Nephron (organoid): Measurements from ENCODE around the gene ZMYND10.
"Not testable (repeated sequence)": the region's sequence is repeated elsewhere in the genome, so short reads cannot be mapped to it uniquely, and the experiment has no call there.

Experiments used
- H3K27ac Mint-ChIP-seq, 3 experiments: 2 replicates each; pipeline ENCODE4 v1.8.0; 2020; ENCODE audit warnings: mixed read lengths in 3 of 3, mild to moderate bottlenecking in 2 of 3, moderate library complexity in 1 of 3
- H3K27me3 Mint-ChIP-seq: 2 replicates; pipeline ENCODE4 v1.8.0; 2021; ENCODE audit warnings: low read depth, mild to moderate bottlenecking, moderate library complexity, mixed read lengths
- H3K36me3 Mint-ChIP-seq: 2 replicates; pipeline ENCODE4 v1.8.0; 2020; ENCODE audit warnings: low read depth, mixed read lengths
- H3K4me1 Mint-ChIP-seq: 2 replicates; pipeline ENCODE4 v1.8.0; 2020; ENCODE audit warnings: mixed read lengths
- H3K4me3 Mint-ChIP-seq, 3 experiments: 2 replicates each; pipeline ENCODE4 v1.8.0; 2020; ENCODE audit warnings: mild to moderate bottlenecking in 3 of 3, mixed read lengths in 3 of 3, moderate library complexity in 2 of 3
- H3K9me3 Mint-ChIP-seq: 2 replicates; pipeline ENCODE4 v1.8.0; 2020; ENCODE audit warnings: mixed read lengths
- TF ChIP-seq, protein P1 (sequence below), 3 experiments: fragments of 200-600 bp; sonication (generic); IDR thresholded peaks; one replicate each; pipeline ENCODE4 v1.5.0; 2021; ENCODE audit warnings: antibody characterized with exemption in 3 of 3; ENCODE audit not compliant: unreplicated experiment in 3 of 3

Gene ZMYND10

GRCh38 chr3:50314816-50315215, 30.7 kb downstream of the ZMYND10 start:
- TF ChIP-seq, protein P1, sequence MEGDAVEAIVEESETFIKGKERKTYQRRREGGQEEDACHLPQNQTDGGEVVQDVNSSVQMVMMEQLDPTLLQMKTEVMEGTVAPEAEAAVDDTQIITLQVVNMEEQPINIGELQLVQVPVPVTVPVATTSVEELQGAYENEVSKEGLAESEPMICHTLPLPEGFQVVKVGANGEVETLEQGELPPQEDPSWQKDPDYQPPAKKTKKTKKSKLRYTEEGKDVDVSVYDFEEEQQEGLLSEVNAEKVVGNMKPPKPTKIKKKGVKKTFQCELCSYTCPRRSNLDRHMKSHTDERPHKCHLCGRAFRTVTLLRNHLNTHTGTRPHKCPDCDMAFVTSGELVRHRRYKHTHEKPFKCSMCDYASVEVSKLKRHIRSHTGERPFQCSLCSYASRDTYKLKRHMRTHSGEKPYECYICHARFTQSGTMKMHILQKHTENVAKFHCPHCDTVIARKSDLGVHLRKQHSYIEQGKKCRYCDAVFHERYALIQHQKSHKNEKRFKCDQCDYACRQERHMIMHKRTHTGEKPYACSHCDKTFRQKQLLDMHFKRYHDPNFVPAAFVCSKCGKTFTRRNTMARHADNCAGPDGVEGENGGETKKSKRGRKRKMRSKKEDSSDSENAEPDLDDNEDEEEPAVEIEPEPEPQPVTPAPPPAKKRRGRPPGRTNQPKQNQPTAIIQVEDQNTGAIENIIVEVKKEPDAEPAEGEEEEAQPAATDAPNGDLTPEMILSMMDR (IDR thresholded peaks at IDR 0.05; ENCODE audit: unreplicated experiment in 3 of 3): no peak
- H3K27me3 Mint-ChIP-seq: no peaks in the 10 kb centered on the region
- H3K4me1 Mint-ChIP-seq: peaks cover 19% of the 10 kb centered on the region
- H3K9me3 Mint-ChIP-seq: peaks cover 8% of the 10 kb centered on the region
- no peak overlapping the region for H3K4me3 Mint-ChIP-seq
- H3K36me3 Mint-ChIP-seq: peaks cover 63% of the 10 kb centered on the region
- peak overlapping the region in 1 of 3 experiments; percentile 47 for H3K27ac Mint-ChIP-seq

- H3K36me3 Mint-ChIP-seq: peaks cover 66% of the 10 kb centered on the region
- no peaks in the 10 kb centered on the region for H3K27me3 Mint-ChIP-seq
- no peak overlapping the region for H3K4me3 Mint-ChIP-seq
- H3K9me3 Mint-ChIP-seq: peaks cover 13% of the 10 kb centered on the region
- TF ChIP-seq, protein P1 (IDR thresholded peaks at IDR 0.05; ENCODE audit: unreplicated experiment in 3 of 3): no peak
- H3K27ac Mint-ChIP-seq: no peak overlapping the region
- H3K4me1 Mint-ChIP-seq: peaks cover 15% of the 10 kb centered on the region
Observed at GRCh38 chr3:50314342-50314741, 31.2 kb downstream of the ZMYND10 start.

DNA sequence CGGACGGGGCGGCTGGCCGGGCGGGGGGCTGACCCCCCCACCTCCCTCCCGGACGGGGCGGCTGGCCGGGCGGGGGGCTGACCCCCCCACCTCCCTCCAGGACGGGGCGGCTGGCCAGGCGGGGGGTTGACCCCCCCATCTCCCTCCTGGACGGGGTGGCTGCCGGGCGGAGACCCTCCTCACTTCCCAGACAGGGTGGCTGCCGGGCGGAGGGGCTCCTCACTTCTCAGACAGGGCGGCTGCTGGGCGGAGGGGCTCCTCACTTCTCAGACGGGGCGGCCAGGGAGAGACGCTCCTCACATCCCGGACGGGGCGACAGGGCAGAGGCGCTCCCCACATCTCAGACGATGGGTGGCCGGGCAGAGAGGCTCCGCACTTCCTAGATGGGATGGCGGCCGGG, 33.5 kb downstream of the ZMYND10 start:
- H3K4me1 Mint-ChIP-seq, H3K4me3 Mint-ChIP-seq, H3K27me3 Mint-ChIP-seq, H3K27ac Mint-ChIP-seq: not testable (repeated sequence)
- Mint-ChIP-seq H3K9me3 (peaks cover 18% of the 10 kb centered on the region), H3K36me3 (peaks cover 60% of the 10 kb centered on the region)

GRCh38 chr3:50304601-50305000, 40.9 kb downstream of the ZMYND10 start:
- Mint-ChIP-seq H3K9me3 (peaks cover 8% of the 10 kb centered on the region), H3K36me3 (peaks cover 22% of the 10 kb centered on the region), H3K27me3 (no peaks in the 10 kb centered on the region), H3K27ac (peak overlapping the region in 1 of 3 experiments; percentile 20), H3K4me1 (peaks cover 9% of the 10 kb centered on the region), H3K4me3 (no peak overlapping the region)
- TF ChIP-seq, protein P1 (IDR thresholded peaks at IDR 0.05; ENCODE audit: unreplicated experiment in 3 of 3): no peak

- Mint-ChIP-seq H3K4me1 (peaks cover 16% of the 10 kb centered on the region), H3K27ac (peak within 1 kb of the TSS in 2 of 3 experiments; percentile 46 to 86), H3K27me3 (no peaks in the 10 kb centered on the region), H3K4me3 (no peak within 1 kb of the TSS), H3K9me3 (no peaks in the 10 kb centered on the region), H3K36me3 (peaks cover 12% of the 10 kb centered on the region)
- TF ChIP-seq, protein P1 (IDR thresholded peaks at IDR 0.05; ENCODE audit: unreplicated experiment in 3 of 3): peak in 1 of 3 experiments; percentile 18
Observed at GRCh38 chr3:50303013-50303815, 42.3 kb downstream of the ZMYND10 start, which contains the start of gene HYAL1. Gene HYAL1 (minus strand): TSS chr3:50303574. CDS start chr3:50302956, 618 bp downstream.

DNA sequence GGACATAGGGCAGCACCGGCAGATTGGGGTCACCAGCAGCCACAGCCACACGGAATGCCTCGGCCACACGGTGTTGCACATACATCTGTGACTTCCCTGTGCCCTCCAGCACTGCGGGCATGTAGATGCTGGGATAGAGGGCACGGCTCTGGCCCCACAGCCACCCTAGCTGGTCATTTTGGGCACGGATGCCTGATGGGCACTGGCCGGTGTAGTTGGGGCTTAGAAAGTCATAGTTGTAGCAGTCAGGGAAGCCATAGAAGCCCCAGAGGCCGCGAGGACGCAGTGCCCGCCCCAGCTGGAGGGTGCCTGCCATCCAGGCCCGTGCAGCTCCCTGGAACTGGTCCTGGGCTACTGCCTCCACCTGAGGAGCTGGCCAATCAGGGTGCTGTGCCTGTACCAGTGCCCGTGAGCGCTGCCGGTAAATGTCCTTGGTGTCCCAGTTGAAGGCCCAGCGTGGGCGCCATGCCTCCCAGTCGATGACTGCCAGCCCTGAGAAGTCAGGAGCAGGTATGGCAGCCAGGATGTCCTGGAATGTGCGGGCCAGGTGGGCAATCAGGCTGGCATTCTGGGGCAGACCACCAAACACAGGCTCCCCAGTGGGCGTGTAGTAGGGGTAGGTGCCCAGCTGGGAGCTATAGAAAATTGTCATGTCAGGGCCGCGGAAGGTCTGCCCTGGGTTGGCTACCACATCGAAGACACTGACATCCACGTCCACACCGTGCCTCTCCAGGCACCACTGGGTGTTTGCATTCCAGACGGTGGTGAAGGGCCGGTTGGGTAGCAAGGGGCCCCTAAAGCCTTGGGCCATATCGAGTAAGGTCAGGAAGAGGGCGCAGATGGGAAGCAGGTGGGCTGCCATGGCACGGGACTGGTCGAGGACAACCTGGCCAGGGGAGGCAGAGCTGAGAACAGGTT, 43.2 kb downstream of the ZMYND10 start:
- TF ChIP-seq, protein P1 (IDR thresholded peaks at IDR 0.05; ENCODE audit: unreplicated experiment in 3 of 3): no peak
- peaks cover 16% of the 10 kb centered on the region for H3K4me1 Mint-ChIP-seq
- no peaks in the 10 kb centered on the region for H3K27me3 Mint-ChIP-seq
- H3K9me3 Mint-ChIP-seq: no peaks in the 10 kb centered on the region
- H3K27ac Mint-ChIP-seq: peak overlapping the region in 2 of 3 experiments; percentile 79 to 86
- peak overlapping the region in 1 of 3 experiments; percentile 9 for H3K4me3 Mint-ChIP-seq
- peaks cover 7% of the 10 kb centered on the region for H3K36me3 Mint-ChIP-seq
